SU-DHL-6 (cell line): ENCODE measurements around the gene MARCOL.

ENCODE experiments used
- H2AFZ ChIP-seq: fragments of 200-600 bp; sonication (generic); 2 replicates; pipeline ENCODE4 v1.6.1; 2014; ENCODE audit warnings: low read depth, mild to moderate bottlenecking, moderate library complexity, mixed read lengths, antibody characterized with exemption, low read length; ENCODE audit not compliant: severe bottlenecking
- H3F3A ChIP-seq: fragments of 200-600 bp; shearing (Covaris generic); 2 replicates; pipeline ENCODE4 v1.6.0; 2016; ENCODE audit warnings: antibody characterized with exemption, mild to moderate bottlenecking; ENCODE audit not compliant: insufficient read depth
- H3K27ac ChIP-seq: fragments of 200-600 bp; sonication (generic); 2 replicates; pipeline ENCODE4 v1.5.1; 2016; ENCODE audit warnings: low read depth, mild to moderate bottlenecking, low read length, moderate library complexity, mixed read lengths
- H3K27me3 ChIP-seq: fragments of 200-600 bp; sonication (generic), shearing (Covaris generic); 2 replicates; pipeline ENCODE4 v1.6.0; 2014; ENCODE audit warnings: mild to moderate bottlenecking, low read length
- H3K36me3 ChIP-seq: fragments of 200-600 bp; sonication (generic); 2 replicates; pipeline ENCODE4 v1.6.1; 2014; ENCODE audit warnings: mild to moderate bottlenecking, low read length, mixed read lengths
- H3K4me2 ChIP-seq: fragments of 300-600, 200-600 bp; shearing (Covaris generic), sonication (generic); 2 replicates; pipeline ENCODE4 v1.6.0; 2014; ENCODE audit warnings: low read length, low read depth, mild to moderate bottlenecking; ENCODE audit not compliant: poor library complexity, severe bottlenecking
- H3K4me3 ChIP-seq: fragments of 200-600 bp; sonication (generic); 2 replicates; pipeline ENCODE4 v1.5.1; 2014; ENCODE audit warnings: antibody characterized with exemption, low read length, mild to moderate bottlenecking, mixed read lengths; ENCODE audit not compliant: insufficient read depth, poor library complexity, severe bottlenecking
- H3K79me2 ChIP-seq: fragments of 200-600 bp; sonication (generic); 2 replicates; pipeline ENCODE4 v1.6.1; 2014; ENCODE audit warnings: mild to moderate bottlenecking, low read length, moderate library complexity; ENCODE audit not compliant: insufficient read depth
- H3K9ac ChIP-seq: fragments of 200-600 bp; sonication (generic); 2 replicates; pipeline ENCODE4 v1.7.0; 2014; ENCODE audit warnings: mild to moderate bottlenecking, low read length
- H3K9me2 ChIP-seq: fragments of 200-600 bp; sonication (generic); replicated peaks from 2 replicates; pipeline ENCODE4 v1.6.1; 2014; ENCODE audit warnings: low read length; ENCODE audit not compliant: insufficient read depth
- H3K9me3 ChIP-seq: fragments of 200-600 bp; sonication (generic); 2 replicates; pipeline ENCODE4 v1.6.1; 2014; ENCODE audit warnings: low read length, mixed read lengths; ENCODE audit not compliant: insufficient read depth
- H4K20me1 ChIP-seq: fragments of 200-600 bp; sonication (generic); 2 replicates; pipeline ENCODE4 v1.6.1; 2014; ENCODE audit warnings: low read depth, mild to moderate bottlenecking, antibody characterized with exemption, low read length, moderate library complexity, mixed read lengths
- CTCF ChIP-seq: fragments of 200-600 bp; sonication (generic); IDR thresholded peaks from one replicate; pipeline ENCODE4 v1.5.1; 2017; ENCODE audit warnings: antibody characterized with exemption, mild to moderate bottlenecking, low read length, moderate library complexity; ENCODE audit not compliant: insufficient read depth, poor library complexity, severe bottlenecking
- EZH2phosphoT487 ChIP-seq: fragments of 200-600 bp; sonication (generic), shearing (Covaris generic); conservative IDR thresholded peaks from 2 replicates; pipeline ENCODE4 v1.6.1; 2018; ENCODE audit warnings: mild to moderate bottlenecking, antibody characterized with exemption, low read length, moderate library complexity, mixed read lengths

MARCOL gene

GRCh38 chr5:148205865-148206264 is 32.5 kb upstream of the MARCOL start:
- Histone ChIP-seq H2AFZ (no peak overlapping the region), H3K27ac (no peak overlapping the region), H3K79me2 (no peaks in the 10 kb centered on the region), H3K4me3 (no peak overlapping the region), H3K9ac (no peak overlapping the region), H3K9me3 (no peaks in the 10 kb centered on the region), H3K4me2 (no peak overlapping the region), H3K36me3 (no peaks in the 10 kb centered on the region), H4K20me1 (no peaks in the 10 kb centered on the region), H3F3A (no peaks in the 10 kb centered on the region), H3K9me2 (no peaks in the 10 kb centered on the region), H3K27me3 (no peaks in the 10 kb centered on the region)
- no peak for TF ChIP-seq EZH2phosphoT487
- no peak for TF ChIP-seq CTCF

- Histone ChIP-seq H3K79me2 (no peaks in the 10 kb centered on the region), H3K9me2 (no peaks in the 10 kb centered on the region), H3F3A (no peaks in the 10 kb centered on the region), H4K20me1 (no peaks in the 10 kb centered on the region), H3K9ac (no peak overlapping the region), H3K36me3 (no peaks in the 10 kb centered on the region), H3K4me3 (no peak overlapping the region), H3K4me2 (no peak overlapping the region), H3K9me3 (no peaks in the 10 kb centered on the region), H3K27me3 (no peaks in the 10 kb centered on the region), H2AFZ (no peak overlapping the region), H3K27ac (no peak overlapping the region)
- TF ChIP-seq CTCF: no peak
- no peak for TF ChIP-seq EZH2phosphoT487
Observed at GRCh38 chr5:148206620-148207019, 31.7 kb upstream of the MARCOL start.

- Histone ChIP-seq H3K4me2 (no peak overlapping the region), H3K4me3 (no peak overlapping the region)
- TF ChIP-seq CTCF (no peak), EZH2phosphoT487 (no peak)
Observed at GRCh38 chr5:148208226-148208625, 30.1 kb upstream of the MARCOL start.

More at GRCh38 chr5:148208226-148208625, 30.1 kb upstream of the MARCOL start:
- no peaks in the 10 kb centered on the region for H3K9me3 ChIP-seq
- H3K9ac ChIP-seq: no peak overlapping the region
- H3K9me2 ChIP-seq: no peaks in the 10 kb centered on the region
- H3K27me3 ChIP-seq: no peaks in the 10 kb centered on the region
- H4K20me1 ChIP-seq: no peaks in the 10 kb centered on the region
- H3F3A ChIP-seq: no peaks in the 10 kb centered on the region
- no peaks in the 10 kb centered on the region for H3K79me2 ChIP-seq
- H2AFZ ChIP-seq: no peak overlapping the region
- H3K27ac ChIP-seq: no peak overlapping the region
- no peaks in the 10 kb centered on the region for H3K36me3 ChIP-seq
